LNCAP (cell line): Measurements from ENCODE around the gene ADGRG2.

Experiments used
- CTCF ChIP-seq: fragments of 450-650 bp; IDR thresholded peaks from 2 replicates; pipeline ENCODE4 v1.5.1; 2017; ENCODE audit warnings: mild to moderate bottlenecking

Gene ADGRG2

DNA sequence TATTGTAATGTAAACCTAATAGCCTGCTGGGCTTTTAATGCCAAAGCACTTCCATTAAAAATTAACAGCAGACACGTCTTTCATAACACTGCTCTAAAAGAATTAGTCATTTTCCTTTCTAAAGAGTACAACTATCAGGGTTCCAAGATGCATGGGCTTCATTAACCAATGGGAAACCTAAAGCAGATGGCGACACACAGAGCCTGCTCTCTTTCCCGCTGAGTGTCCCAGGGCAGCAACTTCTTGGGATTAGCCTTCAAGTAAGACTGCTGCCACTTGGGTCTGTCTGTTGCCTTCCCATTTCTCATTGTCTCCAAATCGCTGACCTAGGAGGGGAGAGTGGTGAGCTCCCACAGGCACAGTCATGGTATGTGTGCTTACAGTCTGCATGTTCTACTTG is 124.4 kb downstream of the ADGRG2 start:
- TF ChIP-seq CTCF, result no peak

- no peak for TF ChIP-seq CTCF
These were observed 125.7 kb downstream of the ADGRG2 start for GRCh38 chrX:18996536-18996935.

- no peak for TF ChIP-seq CTCF
These were observed 127.0 kb downstream of the ADGRG2 start for GRCh38 chrX:18995221-18995620.

DNA sequence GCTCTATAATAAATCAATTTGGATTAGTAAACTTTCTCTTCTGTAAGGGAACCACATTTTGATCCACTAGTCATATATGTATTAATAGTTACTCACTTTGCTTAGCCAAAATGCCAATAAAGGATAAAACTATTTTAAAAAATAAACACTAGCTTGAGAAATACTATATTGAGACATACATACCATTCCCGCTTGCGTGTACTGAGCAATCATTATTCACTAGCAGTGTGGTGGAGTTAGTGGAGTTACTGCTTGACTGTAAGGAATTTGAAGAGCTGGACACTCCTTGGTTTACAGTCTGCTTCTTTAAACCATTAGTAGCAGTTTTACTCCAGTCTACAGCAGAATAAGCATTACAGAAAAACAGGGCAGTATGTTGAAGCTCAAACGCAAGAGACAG is 127.6 kb downstream of the ADGRG2 start:
- no peak for TF ChIP-seq CTCF

- TF ChIP-seq CTCF, result no peak
These were observed 129.4 kb downstream of the ADGRG2 start for GRCh38 chrX:18992829-18993228.

DNA sequence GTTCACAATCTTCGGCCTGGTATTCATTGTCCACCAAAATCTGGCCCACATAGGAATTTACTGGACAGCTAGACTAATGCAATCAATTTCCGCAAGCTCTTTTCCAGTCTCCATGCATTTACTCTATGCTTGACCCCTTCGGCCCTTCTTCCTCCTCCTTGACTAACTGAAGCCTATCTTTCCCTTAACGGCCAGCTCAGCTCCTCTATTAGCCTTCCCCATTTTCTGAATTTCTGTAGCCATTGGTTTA is 137.2 kb downstream of the ADGRG2 start:
- TF ChIP-seq CTCF, result no peak

DNA sequence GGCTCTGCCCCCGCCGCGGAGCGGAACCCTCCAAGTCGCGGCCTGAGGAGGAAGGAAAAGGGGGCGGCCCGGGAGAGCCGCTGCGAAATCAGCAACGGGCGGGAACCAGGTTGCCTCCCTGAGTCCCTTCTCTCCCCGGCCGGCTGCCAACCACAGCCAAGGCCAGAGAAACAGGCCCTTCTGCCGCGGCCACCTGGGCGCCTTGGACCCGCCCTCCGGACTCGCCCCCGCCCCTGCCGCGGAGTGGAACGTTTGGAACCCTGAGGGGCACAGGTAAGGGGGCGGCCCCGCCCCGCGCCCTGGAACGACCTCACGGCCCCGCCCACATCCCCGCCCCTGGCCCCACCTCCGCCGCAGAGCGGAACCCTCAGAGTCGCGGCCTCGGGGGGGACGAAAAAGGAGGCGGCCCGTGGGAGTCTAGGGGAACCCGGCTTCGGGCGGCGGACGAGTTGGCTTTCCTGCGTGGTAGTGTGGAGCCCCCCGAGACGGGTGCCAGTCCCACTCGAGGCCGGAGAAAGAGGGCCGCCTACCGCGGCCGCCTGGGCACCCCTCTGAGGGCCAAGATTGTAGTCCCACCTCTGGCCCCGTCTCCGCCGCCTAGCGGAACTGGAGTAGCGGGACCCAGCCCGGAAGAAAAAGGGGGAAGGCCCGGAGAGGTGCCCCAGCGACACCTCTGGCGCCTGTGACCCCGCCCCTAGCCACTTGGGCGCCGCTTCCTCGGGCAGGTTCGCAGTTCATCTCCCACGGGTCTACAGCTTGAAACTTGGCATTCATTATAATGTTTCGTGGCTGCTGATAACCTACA is 137.7 kb downstream of the ADGRG2 start:
- no peak; the same call in 1 of the 2 replicates for TF ChIP-seq CTCF
